ENCODE data around the gene HAS3.
"Not testable (repeated sequence)": the region's sequence is repeated elsewhere in the genome, so short reads cannot be mapped to it uniquely, and the experiment has no call there.

HAS3 gene

DNA sequence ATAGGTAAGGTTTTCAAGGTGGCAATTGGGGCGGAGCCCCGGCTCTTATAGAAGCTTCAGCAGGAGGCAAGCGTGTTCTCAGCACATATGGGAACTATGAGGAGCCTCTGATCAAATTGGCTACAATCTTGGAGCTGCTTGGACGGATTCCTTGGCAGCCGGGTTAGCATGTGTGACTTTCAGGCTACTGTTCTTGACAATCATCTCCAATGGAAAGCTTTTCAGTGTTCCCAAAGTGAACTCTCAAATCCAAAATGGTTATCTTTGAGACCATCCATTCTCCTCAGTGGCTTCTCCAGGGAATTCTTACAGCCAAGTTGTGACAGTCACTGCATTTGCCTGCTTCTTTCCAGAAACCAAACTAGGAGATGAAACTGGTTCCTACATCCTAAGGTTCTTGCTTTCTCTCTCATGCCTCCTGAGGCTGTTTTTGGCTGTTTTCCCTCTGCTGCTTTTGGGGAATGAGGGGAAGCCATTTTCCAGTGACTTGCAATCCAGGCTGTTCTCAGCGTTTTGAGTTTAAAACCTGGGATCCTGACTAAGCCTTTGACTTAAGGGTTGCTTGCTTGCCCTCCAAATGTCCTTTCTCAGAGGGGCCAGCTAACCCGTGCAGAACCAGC is 10.9 kb downstream of the HAS3 start:
- no peak for DNase-seq

DNA sequence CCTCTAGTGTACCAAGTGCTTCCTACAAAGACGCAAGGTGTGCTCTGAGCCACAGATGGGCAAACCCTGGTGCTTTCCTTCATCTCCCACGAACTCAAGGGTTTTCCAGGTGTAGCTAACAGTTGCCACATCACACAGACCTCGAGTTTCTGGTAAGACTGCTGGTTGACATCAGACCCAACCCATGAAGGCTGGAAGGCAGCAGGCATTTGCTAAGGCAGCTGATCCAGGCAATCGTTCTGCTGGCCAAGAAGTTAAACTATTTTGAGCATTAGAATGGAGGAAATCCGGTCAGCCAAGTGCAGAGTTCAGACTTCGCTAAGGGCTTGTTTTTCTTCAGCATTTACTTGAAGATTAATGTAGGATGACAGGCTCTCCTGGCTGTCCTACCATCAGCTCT is 11.5 kb downstream of the HAS3 start:
- DNase-seq: no peak

DNA sequence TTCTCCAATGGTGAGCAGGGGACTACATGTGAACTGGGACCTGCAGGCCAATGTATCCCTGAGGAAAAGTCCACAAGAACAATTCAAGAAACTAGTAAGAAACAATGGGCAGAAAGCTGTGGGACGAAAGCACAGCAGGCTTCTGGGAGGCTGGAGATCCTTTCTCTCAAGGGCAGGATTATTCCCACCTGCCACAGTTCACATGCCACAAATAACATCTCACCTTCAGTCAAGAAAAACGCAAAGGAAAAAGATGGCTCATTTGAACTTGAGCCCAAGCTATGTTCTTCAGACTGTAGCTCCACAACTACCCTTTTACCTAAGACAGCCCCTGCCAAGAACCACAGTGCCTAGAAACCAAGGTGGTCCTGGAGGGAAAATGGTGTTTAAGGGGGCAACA is 13.0 kb downstream of the HAS3 start:
- DNase-seq: no peak

DNA sequence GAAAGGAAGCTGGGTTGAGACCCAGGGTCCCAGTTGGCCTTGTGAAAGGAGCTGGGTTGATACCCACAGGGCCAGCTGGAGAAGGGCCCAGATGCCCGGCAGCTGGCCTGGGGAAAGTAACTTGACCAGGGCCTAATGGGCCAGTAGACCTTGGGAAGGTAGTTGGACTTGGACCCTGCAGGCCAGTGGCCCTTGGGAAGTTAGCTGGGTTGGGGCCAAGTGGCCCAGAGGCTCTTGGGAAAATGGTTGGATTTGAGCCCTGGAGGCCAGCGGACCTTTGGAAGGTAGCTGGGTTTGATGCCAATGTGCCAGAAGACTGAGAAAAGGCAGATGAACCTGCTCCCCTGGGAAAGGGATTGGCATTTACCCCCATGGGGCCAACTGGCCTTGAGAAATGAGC is 13.5 kb downstream of the HAS3 start:
- DNase-seq: no peak

DNA sequence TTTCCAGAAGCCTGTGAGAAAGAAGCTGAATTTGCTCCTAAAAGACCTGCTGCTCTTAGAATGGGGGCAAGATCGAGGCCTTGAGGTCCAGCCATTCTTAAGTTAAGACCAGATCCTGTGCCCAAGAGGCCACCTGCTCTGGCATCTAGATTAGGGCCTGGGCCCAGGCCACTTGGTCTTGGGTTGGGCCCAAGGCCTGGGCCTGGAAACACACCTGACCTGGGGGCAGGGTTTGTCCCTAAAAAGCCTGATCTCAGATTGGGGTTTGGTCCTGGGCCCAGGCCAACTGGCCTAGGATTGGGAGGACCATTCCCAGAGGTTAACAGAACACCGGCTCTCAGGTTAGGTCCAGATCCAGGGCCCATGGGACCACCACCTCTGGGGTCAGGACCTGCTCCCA is 14.1 kb downstream of the HAS3 start:
- no peak for DNase-seq

DNA sequence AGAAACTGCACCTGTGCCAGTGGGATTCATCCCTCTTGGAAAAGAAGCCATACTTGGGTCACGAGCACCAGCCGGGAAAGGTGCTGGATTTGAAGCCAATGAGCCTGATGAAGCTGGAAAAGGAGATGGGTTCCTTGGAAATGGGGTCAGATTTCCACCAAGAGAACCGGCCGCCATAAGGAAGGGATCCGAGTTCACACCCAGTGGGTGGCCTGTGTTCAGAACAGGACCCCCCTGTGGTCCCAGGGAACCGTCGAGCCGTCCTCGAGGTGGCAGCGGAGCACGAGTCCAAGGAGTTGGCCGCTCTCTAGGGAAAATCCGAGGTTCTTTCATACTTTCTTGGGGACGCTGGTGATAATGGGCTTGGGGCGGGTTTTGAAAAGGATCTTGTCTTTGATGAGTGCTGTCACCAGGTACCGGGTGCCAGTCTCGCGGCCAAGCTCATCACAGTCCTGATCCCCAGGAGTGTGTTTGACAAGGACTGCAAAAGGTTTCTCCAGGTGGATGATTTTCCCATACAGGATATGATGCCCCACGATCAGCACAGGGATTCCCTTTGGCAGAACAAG is 14.7 kb downstream of the HAS3 start:
- DNase-seq: no peak

DNA sequence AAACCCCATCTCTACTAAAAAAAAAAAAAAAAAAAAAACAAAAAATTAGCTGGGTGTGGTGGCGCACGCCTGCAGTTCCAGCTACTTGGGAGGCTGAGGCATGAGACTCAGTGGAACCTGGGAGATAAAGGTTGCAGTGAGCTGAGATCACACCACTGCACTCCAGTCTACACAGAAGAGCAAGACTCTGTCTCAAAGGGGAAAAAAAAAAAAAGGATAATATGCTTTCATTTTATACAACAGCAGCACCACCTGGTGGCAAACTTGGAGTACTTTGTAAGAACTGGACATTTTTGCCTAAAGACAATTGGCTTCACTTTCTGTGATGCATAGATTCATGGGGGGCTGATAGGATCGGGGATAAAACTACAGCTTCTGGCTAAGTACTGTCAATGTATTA is 18.5 kb downstream of the HAS3 start:
- DNase-seq: peak; percentile 72

DNA sequence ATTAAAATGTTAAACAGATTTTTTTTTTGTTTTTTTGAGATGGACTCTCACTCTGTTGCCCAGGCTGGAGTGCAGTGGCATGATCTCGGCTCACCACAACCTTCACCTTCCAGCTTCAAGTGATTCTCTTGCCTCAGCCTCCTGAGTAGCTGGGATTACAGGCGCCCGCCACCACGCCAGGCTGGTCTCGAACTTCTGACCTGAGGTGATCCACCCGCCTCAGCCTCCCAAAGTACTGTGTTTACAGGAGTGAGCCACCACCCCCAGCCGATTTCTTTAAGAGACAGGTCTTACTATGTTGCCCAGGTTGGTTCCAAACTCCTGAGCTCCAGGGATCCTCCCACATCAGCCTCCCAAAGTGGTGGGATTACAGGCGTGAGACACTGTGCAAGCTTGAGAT is 19.0 kb downstream of the HAS3 start:
- not testable (repeated sequence) for DNase-seq

DNA sequence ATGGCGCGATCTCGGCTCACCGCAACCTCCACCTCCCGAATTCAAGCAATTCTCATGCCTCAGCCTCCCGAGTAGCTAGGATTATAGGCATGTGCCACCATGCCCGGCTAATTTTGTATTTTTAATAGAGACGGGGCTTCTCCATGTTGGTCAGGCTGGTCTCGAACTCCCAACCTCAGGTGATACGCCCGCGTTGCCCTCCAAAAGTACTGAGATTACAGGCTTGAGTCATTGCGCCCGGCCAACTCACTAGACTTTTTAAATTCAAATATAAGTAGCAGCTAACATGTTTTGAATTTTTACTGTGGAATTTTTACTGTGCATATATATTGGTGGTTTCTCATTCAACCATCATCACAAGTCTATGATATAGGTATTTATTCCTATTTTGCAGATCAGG is 19.5 kb downstream of the HAS3 start:
- DNase-seq: not testable (repeated sequence)

DNA sequence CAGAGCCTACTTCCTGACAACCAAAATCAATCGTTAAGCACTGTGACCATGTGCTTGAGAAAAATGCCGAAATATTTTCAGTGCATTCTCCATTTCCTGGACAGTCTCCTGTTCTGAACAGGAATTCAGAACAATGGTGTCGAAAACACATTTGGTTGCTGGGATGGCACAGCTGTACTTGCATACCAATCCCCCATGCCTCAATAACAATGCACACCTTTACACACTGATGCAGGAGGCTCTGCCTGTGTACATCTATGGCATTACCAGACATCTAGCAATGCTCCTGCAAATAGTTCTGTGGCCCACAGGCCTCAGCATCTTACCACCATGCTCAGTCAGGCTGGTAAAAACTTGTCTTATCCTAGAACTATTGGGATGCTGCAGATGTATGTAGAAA is 20.8 kb downstream of the HAS3 start:
- no peak for DNase-seq

DNA sequence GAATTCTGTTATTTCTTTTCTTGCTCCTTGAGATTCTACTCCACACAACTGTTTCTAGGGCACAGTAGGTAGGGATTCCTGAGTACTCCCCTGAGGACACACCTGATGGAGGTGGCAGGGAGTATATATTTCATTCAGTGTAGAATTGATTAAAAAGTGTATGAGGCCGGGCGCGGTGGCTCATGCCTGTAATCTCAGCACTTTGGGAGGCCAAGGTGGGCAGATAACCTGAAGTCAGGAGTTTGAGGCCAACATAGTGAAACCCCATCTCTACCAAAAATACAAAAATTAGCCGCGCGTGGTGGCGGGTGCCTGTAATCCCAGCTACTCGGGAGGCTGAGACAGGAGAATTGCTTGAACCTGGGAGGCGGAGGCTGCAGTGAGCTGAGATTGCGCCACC is 21.3 kb downstream of the HAS3 start:
- DNase-seq: not testable (repeated sequence)

DNA sequence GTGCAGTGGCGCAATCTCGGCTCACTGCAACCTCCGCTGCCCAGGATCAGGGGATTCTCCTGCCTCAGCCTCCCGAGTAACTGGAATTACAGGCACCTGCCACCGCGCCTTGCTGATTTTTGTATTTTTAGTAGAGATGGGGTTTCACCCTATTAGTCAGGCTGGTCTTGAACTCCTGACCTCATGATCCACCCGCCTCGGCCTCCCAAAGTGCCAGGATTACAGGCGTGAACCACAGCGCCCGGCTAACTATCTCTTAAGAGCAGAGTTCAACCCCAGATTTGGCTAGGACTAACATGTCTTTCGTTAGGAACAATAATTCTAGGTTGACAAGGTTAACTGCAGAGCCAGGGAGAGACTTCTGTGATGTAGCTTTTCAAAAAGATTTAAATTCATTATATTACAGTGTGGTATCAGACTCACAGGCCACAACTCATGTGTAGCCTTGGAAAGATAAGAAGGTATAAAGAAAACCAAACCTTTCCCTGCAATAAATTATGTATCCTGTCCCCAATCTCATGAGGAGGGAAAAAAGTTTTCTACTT is 22.6 kb downstream of the HAS3 start:
- DNase-seq: no peak

DNA sequence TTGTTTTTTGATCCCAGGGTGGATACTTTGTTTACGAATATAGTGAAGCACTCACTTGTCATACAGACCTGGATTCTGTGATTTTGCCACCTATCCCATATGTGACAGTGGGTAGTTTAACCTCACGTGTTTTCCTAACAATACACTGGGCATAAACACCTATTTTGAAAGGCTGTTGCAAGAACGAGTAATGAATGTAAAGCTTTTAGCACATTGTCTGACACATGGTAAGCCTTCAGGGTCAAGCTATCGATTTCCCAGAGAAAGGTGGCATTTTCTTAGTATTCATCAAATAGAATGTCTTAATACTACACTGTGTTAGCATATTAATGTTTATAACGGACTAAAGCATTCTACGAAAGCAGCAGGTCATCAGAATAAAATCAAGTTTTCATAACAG is 25.0 kb downstream of the HAS3 start:
- no peak for DNase-seq

DNA sequence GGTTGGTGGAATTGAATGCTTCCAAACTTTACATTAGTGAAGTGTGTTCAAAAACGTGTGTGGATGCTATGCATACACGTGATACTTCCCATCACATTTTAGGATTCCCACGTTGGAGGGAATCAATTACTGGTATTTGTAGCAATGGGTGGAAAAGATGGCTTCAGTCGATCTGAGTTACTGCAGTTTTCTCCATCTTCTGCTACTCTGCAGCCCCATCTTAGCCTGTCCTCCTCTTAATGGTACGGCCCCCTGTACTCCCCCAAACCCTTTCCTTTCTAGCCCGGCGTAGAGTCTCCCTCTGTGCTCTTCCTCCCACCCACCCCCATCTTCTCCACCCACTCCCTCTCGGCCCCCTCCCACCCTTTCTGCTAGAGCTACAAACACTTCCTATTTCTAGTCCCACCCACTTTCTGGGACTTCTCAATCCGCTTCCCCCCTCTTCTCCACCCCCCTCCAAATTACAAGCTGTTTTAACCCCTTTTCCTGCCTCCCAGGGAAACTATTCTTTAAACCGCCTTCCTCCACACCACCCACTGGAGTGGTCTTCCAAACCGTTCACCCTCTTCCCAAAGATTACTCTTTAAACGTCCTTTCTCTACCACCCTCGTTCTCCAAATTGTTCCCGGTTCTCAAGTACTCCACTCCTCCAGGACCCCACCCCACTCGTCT is 25.9 kb downstream of the HAS3 start:
- no peak for DNase-seq

DNA sequence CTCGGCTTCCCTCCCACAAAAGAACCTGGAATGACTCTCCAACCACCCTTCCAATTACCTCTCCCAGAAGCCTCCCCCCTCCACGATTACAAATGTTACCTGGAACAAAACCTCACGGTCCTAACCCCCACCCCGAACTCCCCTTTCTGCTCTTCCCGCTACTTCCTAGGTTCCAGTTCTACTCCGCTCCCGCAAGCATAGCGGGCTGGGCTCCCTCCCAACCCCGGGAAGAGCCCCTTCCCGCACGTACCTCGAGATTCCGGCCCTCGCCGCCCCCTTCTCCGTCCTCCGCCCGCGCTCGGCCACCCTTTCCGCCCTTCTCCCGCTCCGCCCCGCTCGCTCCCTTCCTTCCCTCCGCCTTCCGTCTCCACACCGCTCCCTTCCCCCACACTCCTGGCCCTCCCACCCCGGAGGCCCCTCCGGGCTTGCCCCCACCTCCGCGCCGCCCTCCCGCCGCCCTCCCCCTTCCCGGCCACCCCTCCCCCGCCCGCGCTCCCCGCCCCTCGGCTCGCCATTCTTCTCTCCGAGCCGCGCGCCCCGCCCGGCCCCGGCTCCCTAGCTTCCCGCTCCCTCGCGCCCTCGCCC is 26.5 kb downstream of the HAS3 start:
- peak; percentile 30 for DNase-seq

DNA sequence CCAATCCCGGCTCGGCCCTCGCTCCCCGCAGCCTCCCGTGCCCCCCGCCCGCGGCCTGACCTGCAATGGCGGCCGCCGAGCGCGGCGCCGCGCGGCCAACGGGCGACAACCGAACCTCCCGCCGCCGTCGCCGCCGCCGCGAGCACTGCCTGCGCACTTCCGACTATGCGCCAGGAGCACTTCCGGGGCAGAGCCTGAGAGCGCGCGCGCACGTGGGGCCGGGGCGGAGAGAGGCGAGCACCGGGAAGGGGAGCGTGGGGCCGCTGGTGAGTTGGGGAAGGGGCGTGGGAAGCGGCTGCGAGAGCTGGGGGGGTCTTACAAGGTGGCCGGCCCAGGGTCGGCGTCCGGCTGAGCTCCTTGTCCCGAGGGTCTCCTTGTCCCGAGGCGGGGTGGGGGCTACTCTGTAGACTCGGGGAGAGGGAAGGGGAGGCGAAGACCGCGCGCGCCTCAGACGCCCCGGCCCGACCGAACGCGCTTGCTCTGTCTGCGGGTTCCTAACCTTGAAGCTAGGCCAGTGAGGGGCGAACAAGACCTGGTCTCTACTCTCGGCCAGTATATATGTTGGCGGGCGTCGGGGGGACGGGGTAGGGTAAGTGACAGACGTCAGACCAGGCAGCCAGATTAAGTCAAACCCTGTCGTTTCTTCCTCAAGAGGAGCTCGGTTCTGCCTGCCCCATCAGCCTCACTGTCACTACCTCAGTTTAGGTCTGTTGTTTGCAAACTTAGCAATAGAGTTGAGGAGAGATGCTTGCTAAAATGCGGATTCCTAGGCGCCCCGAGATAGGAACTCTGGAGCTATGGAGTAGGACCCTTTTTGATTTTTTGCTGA is 27.2 kb downstream of the HAS3 start, which contains the start of the genes CHTF8 and UTP4:
Gene CHTF8, minus strand, starts transcription at position 165 of the 829 bp plus-strand sequence. CDS start 11,130 bp downstream, outside the sequence.
Gene UTP4, plus strand, starts transcription at position 226 of the 829 bp plus-strand sequence. CDS start 811 bp downstream, outside the sequence.
- DNase-seq: no peak

DNA sequence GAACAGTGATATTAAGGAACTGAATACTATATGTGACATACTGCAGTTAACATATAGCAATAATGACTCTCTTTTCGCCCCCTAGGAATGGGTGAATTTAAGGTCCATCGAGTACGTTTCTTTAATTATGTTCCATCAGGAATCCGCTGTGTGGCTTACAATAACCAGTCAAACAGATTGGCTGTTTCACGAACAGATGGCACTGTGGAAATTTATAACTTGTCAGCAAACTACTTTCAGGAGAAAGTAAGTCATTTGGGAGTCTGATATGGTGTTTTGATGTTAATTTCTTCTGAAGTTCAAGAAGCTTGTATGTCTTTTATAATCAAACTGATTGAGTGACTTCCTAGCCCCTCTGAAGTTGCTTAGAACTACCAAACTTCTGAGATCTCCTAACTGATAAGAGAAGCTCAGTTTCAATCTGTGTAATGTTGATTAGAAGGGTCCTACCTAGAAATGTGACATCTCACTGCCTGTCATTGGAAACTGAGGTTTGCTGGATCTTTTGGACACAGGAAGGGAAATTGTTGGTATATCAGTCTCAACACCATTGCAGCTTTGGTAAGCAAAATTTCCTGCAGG is 28.0 kb downstream of the HAS3 start:
- DNase-seq: no peak

DNA sequence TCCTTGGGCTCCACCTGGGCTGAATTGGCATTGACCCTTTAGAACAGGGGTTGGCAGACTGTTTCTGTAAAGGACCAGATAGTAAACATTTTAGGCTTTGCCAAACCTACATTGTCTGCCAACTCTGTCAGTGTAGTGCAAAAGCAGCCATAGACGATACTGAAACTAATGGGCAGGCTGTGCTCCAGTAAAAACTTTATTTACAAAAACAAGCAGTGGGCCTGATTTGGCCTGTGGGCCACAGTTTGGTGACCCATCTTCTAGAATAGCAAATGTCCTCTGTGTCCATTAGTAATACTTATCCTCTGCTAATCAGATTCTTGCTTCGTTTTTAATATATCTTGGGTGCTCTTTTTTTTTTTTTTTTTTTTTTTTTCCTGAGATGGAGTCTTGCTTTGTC is 33.2 kb downstream of the HAS3 start:
- no peak for DNase-seq

DNA sequence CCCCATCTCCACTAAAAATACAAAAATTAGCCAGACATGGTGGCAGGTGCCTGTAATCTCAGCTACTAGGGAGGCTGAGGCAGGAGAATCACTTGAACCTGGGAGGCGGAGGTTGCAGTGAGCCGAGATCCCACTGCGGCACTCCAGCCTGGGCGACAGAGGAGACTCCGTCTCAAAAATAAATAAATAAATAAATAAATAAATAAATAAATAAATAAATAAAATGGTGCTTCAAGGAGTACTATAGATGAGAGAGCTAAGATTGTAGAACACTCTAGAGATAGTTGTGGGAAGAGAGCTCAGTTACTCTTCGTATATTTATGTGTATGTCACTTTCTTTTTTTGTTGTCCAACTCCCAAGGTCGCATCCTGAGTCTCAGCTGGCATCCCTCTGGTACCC is 34.0 kb downstream of the HAS3 start:
- DNase-seq: not testable (repeated sequence)

DNA sequence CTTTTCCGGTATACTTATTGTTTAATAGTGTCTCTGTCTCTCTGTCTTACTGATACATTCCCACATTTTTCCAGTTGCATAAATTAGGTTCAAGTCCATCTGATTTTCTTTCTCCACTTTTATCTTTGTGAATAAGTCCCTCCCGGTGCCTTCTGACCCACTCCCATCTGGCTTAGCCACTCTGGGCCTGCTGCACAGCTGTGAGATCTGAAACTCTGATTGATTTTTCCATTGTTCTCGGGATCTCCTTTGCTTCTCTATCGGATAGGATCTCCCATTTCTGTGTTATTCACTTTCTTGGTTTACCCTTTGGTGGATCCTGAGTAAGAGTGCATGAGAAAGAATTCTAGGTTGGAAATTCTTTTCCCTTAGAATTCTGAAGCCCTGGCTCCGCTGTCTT is 35.6 kb downstream of the HAS3 start:
- DNase-seq: no peak

DNA sequence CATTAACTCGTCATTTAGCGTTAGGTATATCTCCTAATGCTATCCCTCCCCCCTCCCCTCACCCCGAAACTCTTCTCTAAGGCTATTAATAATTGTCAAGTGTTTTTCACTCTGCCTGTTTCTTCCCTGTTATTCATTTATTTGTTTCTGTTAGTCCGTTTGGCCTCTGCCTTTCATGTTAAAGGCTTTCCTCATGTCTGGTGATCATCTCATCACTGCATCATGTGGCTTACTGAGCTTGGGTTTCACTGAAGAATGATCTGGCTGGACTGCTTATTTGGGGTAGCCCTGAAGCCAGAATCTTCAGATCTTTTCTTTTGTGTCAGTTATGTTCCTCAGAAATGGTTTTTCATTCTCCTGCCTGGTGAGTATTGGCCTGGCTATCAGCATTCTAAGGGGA is 36.5 kb downstream of the HAS3 start:
- DNase-seq: no peak

DNA sequence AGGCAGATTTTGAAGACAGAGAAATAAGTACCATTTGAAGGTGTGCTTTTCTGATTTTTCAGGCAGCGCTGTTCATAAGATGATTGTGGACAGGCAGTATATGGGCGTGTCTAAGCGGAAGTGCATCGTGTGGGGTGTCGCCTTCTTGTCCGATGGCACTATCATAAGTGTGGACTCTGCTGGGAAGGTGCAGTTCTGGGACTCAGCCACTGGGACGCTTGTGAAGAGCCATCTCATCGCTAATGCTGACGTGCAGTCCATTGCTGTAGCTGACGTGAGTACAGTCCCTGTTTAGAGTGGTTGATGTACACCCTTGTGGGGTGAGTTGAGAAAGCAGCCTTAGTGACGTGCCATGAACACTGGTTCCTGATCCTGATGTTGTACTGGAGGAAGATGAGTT is 37.7 kb downstream of the HAS3 start:
- DNase-seq: no peak

All from NCI-H1694 (cell line).